Measurements from ENCODE around the gene ACADS. TPM values are rescaled to one million over a fixed set of nuclear protein-coding genes. Genes with fewer than 3 reads are reported as not detected.

The ACADS gene
- total and polyA plus RNA-seq, 11 donors = 56.7 to 213 (median 78.8) TPM

GRCh38 chr12:120762086-120762485 is 36.5 kb downstream of the ACADS start:
- peak in 3 of 4 donors; percentile 23 to 55 (median 45) for ATAC-seq
- no peak for DNase-seq

DNA sequence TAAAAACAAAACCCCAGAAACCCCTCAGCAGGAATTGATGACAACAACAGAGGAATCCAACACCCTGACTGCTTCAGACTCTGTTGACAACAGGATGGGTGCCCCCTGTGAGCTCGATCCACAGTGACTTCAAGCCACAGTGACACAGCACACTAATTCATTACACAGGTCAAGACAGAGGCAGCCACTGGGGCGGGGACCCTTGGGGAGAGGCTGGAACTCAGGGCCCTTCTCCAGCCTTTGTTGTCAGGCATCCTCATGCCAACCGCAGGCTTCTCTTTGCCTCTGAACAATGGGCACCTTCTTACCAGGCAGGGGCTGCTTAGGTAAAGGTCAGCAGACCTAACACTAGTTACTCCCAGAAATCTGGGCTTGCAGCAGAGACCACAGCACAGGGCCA is 37.6 kb downstream of the ACADS start:
- Histone ChIP-seq H3K4me1 (peaks cover 0 to 21% (median 10%) of the 10 kb centered on the region in 12 donors), H3K27ac (peak overlapping the region in 1 of 12 donors; percentile 74), H3K4me3 (no peak overlapping the region), H3K9me3 (no peaks in the 10 kb centered on the region), H3K36me3 (peaks cover 0 to 72% (median 55%) of the 10 kb centered on the region in 9 donors), H3K27me3 (no peaks in the 10 kb centered on the region)
- intact Hi-C loops (cut with DNase I) = loop anchor here in 3 of 10 donors (10.0 kb wide), 2 partner anchors 72 to 142 kb away; partner anchors contain the start of gene SPPL3 (in 2 of the 3)
- WGBS, 4 donors = 73 to 77% (median 75%) methylated on average over 3 of the region's 3 CpGs
- TF ChIP-seq CTCF (IDR thresholded peaks at IDR 0.05) (no peak), POLR2A (IDR thresholded peaks at IDR 0.05) (no peak)
- ATAC-seq = no peak
- no peak for DNase-seq

More at GRCh38 chr12:120762086-120762485, 36.5 kb downstream of the ACADS start:
- H3K36me3 ChIP-seq = peaks cover 0 to 60% (median 43%) of the 10 kb centered on the region in 9 donors
- intact Hi-C loops (cut with DNase I) = loop anchor here in 3 of 10 donors (10.0 kb wide), 2 partner anchors 73 to 143 kb away; partner anchors contain the start of gene SPPL3 (in 2 of the 3)
- peaks cover 0 to 21% (median 10%) of the 10 kb centered on the region in 12 donors for H3K4me1 ChIP-seq
- no peaks in the 10 kb centered on the region for H3K27me3 ChIP-seq
- H3K27ac ChIP-seq = peak overlapping the region; percentile 42 to 86 (median 70)
- TF ChIP-seq POLR2A (IDR thresholded peaks at IDR 0.05) = no peak
- no peak for TF ChIP-seq CTCF (IDR thresholded peaks at IDR 0.05)
- H3K9me3 ChIP-seq = no peaks in the 10 kb centered on the region
- H3K4me3 ChIP-seq = peak overlapping the region in 2 of 12 donors; percentile 3 to 21
- WGBS, 4 donors = 42 to 55% (median 47%) methylated on average over 6 of the region's 6 CpGs

DNA sequence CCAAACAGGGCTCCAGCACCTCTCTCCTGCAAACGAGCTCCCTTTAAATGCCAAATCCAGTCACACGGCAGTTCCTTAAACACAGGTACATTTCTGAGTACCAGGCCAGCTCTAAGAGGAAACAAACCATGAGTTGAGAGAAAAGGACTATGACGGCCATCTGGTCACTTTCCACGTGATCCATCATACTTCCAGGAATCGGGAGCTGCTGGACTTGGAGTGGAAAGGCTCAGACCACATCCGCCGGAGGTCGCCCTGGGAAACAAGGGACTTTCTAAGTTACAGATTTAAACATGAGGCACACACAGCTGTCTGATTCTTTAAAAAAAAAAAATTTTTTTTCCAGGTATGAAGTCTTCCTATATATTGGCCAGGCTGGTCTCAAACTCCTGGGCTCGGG is 39.2 kb downstream of the ACADS start:
- Histone ChIP-seq H3K36me3 (peaks cover 0 to 84% (median 68%) of the 10 kb centered on the region in 9 donors), H3K27me3 (no peaks in the 10 kb centered on the region), H3K27ac (peak overlapping the region in 1 of 12 donors; percentile 38), H3K4me3 (no peak overlapping the region), H3K4me1 (peaks cover 0 to 21% (median 10%) of the 10 kb centered on the region in 12 donors), H3K9me3 (no peaks in the 10 kb centered on the region)
- TF ChIP-seq CTCF (IDR thresholded peaks at IDR 0.05) = no peak
- no peak for TF ChIP-seq POLR2A (IDR thresholded peaks at IDR 0.05)
- ATAC-seq (no peak), DNase-seq (no peak)
- intact Hi-C loops (cut with DNase I) = loop anchor here in 3 of 10 donors (10.0 kb wide), 2 partner anchors 70 to 140 kb away; partner anchors contain the start of gene SPPL3 (in 2 of the 3)
- 77 to 90% (median 83%) methylated on average over 9 of the region's 9 CpGs for WGBS, 4 donors

DNA sequence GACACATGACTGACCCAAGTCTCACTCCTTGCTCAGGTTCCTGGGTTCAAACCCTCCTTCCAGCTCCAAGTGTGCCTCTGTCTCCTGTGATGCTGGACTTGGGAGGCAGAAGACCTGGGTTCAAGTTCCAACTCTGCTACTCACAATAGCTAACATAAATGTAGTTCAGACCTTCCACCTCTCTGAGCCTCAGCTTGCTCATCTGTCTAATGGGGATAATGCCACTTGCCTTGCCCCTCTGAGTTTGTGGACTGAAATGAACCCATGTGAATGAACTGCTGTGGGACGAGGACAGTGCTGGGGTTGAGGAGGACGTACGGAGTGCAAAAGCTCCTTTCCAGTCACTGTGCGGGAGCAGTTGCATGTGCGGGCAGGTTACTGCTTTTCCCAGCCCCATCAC is 40.9 kb downstream of the ACADS start:
- Histone ChIP-seq H3K36me3 (peaks cover 0 to 80% (median 68%) of the 10 kb centered on the region in 9 donors), H3K4me3 (no peak overlapping the region), H3K9me3 (no peaks in the 10 kb centered on the region), H3K27ac (no peak overlapping the region), H3K4me1 (peaks cover 0 to 11% (median 7%) of the 10 kb centered on the region in 12 donors), H3K27me3 (no peaks in the 10 kb centered on the region)
- no peak for DNase-seq
- ATAC-seq = no peak
- no peak for TF ChIP-seq POLR2A (IDR thresholded peaks at IDR 0.05)
- TF ChIP-seq CTCF (IDR thresholded peaks at IDR 0.05) = no peak
- WGBS, 4 donors = 79 to 97% (median 86%) methylated on average over 4 to 5 of the region's 5 CpGs
- intact Hi-C loops (cut with DNase I) = loop anchor here in 3 of 10 donors (10.0 kb wide), 2 partner anchors 68 to 138 kb away; partner anchors contain the start of gene SPPL3 (in 2 of the 3)

Measured in heart left ventricle (tissue), 16 donors.